IPS-18a (cell line): ENCODE measurements around the gene RHO.

Source experiments
- H3K27ac ChIP-seq: one replicate; pipeline ENCODE4 v1.5.1; 2013; ENCODE audit warnings: low read length
- H3K27me3 ChIP-seq: one replicate; pipeline ENCODE4 v1.6.1; 2013; ENCODE audit warnings: mild to moderate bottlenecking, low read length; ENCODE audit not compliant: control insufficient read depth, insufficient read depth
- H3K36me3 ChIP-seq: one replicate; pipeline ENCODE4 v1.6.1; 2013; ENCODE audit warnings: low read depth, low read length; ENCODE audit not compliant: control insufficient read depth
- H3K4me1 ChIP-seq: one replicate; pipeline ENCODE4 v1.6.1; 2013; ENCODE audit warnings: low read depth, low read length; ENCODE audit not compliant: control insufficient read depth
- H3K4me3 ChIP-seq: one replicate; pipeline ENCODE4 v1.5.1; 2013; ENCODE audit warnings: low read length
- H3K9ac ChIP-seq: one replicate; pipeline ENCODE4 v1.6.1; 2013; ENCODE audit warnings: mild to moderate bottlenecking, low read length, moderate library complexity
- H3K9me3 ChIP-seq: one replicate; pipeline ENCODE4 v1.6.1; 2013; ENCODE audit warnings: low read depth, low read length; ENCODE audit not compliant: control insufficient read depth

Gene RHO

DNA sequence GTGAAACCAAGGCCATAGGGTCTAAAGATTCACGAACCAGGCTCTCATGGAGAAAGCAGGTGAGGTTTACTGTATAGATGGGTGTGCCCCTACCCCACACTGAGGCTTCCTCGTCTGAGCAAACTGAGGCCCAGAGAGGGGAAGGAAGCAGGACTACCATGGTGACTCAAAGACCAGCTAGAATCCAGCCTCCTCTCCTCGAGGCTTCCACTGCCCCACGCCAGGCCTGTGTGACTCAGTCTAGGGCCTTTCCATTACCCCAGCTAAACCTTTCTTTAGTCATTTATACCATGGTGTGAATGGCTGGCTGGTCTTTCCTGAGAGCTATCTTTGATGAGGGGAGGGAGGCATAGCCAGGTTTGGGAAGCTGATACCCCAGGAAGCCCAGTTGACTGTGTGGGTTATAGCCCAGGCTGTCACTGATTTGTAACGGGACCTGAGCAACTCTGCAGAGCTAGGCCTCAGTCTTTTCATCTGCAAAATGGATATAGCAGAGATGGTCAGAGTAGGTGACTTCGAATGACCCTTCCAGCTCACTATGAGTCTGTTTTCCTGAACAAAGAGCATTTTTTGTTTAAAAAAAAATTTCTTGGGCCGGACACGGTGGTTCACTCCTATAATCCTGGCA lies 3.0 kb upstream of the RHO start:
- no peak overlapping the region for H3K27ac ChIP-seq
- no peaks in the 10 kb centered on the region for H3K36me3 ChIP-seq
- H3K9ac ChIP-seq: no peak overlapping the region
- H3K4me3 ChIP-seq: no peak overlapping the region
- H3K27me3 ChIP-seq: no peaks in the 10 kb centered on the region
- no peaks in the 10 kb centered on the region for H3K9me3 ChIP-seq
- H3K4me1 ChIP-seq: peaks cover 15% of the 10 kb centered on the region

- H3K9me3 ChIP-seq: no peaks in the 10 kb centered on the region
- no peak overlapping the region for H3K27ac ChIP-seq
Measured at GRCh38 chr3:129526121-129526900, 2.1 kb upstream of the RHO start.

GRCh38 chr3:129527262-129527661 lies 1.2 kb upstream of the RHO start:
- Histone ChIP-seq H3K36me3 (no peaks in the 10 kb centered on the region), H3K9ac (no peak overlapping the region), H3K27ac (no peak overlapping the region), H3K27me3 (no peaks in the 10 kb centered on the region), H3K4me3 (no peak overlapping the region), H3K9me3 (no peaks in the 10 kb centered on the region), H3K4me1 (peaks cover 19% of the 10 kb centered on the region)

More at GRCh38 chr3:129526121-129526900, 2.1 kb upstream of the RHO start:
- no peaks in the 10 kb centered on the region for H3K27me3 ChIP-seq
- H3K4me1 ChIP-seq: peaks cover 19% of the 10 kb centered on the region
- H3K9ac ChIP-seq: no peak overlapping the region
- no peak overlapping the region for H3K4me3 ChIP-seq
- no peaks in the 10 kb centered on the region for H3K36me3 ChIP-seq

- H3K27me3 ChIP-seq: no peaks in the 10 kb centered on the region
Measured at GRCh38 chr3:129529436-129530210, 1.2 kb downstream of the RHO start.

DNA sequence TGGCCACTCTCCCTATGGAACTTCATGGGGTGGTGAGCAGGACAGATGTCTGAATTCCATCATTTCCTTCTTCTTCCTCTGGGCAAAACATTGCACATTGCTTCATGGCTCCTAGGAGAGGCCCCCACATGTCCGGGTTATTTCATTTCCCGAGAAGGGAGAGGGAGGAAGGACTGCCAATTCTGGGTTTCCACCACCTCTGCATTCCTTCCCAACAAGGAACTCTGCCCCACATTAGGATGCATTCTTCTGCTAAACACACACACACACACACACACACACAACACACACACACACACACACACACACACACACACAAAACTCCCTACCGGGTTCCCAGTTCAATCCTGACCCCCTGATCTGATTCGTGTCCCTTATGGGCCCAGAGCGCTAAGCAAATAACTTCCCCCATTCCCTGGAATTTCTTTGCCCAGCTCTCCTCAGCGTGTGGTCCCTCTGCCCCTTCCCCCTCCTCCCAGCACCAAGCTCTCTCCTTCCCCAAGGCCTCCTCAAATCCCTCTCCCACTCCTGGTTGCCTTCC lies 1.9 kb downstream of the RHO start:
- Histone ChIP-seq H3K27me3 (no peaks in the 10 kb centered on the region), H3K27ac (no peak overlapping the region), H3K4me3 (no peak overlapping the region), H3K4me1 (peaks cover 30% of the 10 kb centered on the region), H3K36me3 (no peaks in the 10 kb centered on the region), H3K9me3 (no peaks in the 10 kb centered on the region), H3K9ac (no peak overlapping the region)

More at GRCh38 chr3:129529436-129530210, 1.2 kb downstream of the RHO start:
- Histone ChIP-seq H3K9ac (no peak overlapping the region), H3K36me3 (no peaks in the 10 kb centered on the region), H3K27ac (no peak overlapping the region), H3K4me1 (peaks cover 26% of the 10 kb centered on the region), H3K4me3 (no peak overlapping the region), H3K9me3 (no peaks in the 10 kb centered on the region)

DNA sequence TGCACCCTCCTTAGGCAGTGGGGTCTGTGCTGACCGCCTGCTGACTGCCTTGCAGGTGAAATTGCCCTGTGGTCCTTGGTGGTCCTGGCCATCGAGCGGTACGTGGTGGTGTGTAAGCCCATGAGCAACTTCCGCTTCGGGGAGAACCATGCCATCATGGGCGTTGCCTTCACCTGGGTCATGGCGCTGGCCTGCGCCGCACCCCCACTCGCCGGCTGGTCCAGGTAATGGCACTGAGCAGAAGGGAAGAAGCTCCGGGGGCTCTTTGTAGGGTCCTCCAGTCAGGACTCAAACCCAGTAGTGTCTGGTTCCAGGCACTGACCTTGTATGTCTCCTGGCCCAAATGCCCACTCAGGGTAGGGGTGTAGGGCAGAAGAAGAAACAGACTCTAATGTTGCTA lies 2.4 kb downstream of the RHO start:
- H3K36me3 ChIP-seq: no peaks in the 10 kb centered on the region
- peaks cover 30% of the 10 kb centered on the region for H3K4me1 ChIP-seq
- no peak overlapping the region for H3K27ac ChIP-seq
- H3K27me3 ChIP-seq: no peaks in the 10 kb centered on the region
- H3K9me3 ChIP-seq: no peaks in the 10 kb centered on the region
- no peak overlapping the region for H3K9ac ChIP-seq
- H3K4me3 ChIP-seq: no peak overlapping the region

DNA sequence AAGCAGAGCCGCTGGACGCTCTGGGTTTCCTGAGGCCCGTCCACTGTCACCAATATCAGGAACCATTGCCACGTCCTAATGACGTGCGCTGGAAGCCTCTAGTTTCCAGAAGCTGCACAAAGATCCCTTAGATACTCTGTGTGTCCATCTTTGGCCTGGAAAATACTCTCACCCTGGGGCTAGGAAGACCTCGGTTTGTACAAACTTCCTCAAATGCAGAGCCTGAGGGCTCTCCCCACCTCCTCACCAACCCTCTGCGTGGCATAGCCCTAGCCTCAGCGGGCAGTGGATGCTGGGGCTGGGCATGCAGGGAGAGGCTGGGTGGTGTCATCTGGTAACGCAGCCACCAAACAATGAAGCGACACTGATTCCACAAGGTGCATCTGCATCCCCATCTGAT lies 3.3 kb downstream of the RHO start:
- H3K4me3 ChIP-seq: no peak overlapping the region
- H3K36me3 ChIP-seq: no peaks in the 10 kb centered on the region
- H3K27me3 ChIP-seq: no peaks in the 10 kb centered on the region
- no peak overlapping the region for H3K9ac ChIP-seq
- no peak overlapping the region for H3K27ac ChIP-seq
- peaks cover 24% of the 10 kb centered on the region for H3K4me1 ChIP-seq
- no peaks in the 10 kb centered on the region for H3K9me3 ChIP-seq

GRCh38 chr3:129532261-129532660 lies 3.8 kb downstream of the RHO start:
- Histone ChIP-seq H3K9me3 (no peaks in the 10 kb centered on the region), H3K4me1 (peaks cover 24% of the 10 kb centered on the region), H3K27me3 (no peaks in the 10 kb centered on the region), H3K27ac (no peak overlapping the region), H3K4me3 (no peak overlapping the region), H3K9ac (no peak overlapping the region), H3K36me3 (no peaks in the 10 kb centered on the region)

DNA sequence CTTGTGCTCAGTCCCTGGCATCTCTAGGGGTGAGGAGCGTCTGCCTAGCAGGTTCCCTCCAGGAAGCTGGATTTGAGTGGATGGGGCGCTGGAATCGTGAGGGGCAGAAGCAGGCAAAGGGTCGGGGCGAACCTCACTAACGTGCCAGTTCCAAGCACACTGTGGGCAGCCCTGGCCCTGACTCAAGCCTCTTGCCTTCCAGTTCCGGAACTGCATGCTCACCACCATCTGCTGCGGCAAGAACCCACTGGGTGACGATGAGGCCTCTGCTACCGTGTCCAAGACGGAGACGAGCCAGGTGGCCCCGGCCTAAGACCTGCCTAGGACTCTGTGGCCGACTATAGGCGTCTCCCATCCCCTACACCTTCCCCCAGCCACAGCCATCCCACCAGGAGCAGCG lies 5.0 kb downstream of the RHO start:
- Histone ChIP-seq H3K27me3 (no peaks in the 10 kb centered on the region), H3K9me3 (no peaks in the 10 kb centered on the region), H3K4me3 (no peak overlapping the region), H3K9ac (no peak overlapping the region), H3K36me3 (no peaks in the 10 kb centered on the region), H3K4me1 (peaks cover 24% of the 10 kb centered on the region), H3K27ac (no peak overlapping the region)

- no peak overlapping the region for H3K4me3 ChIP-seq
- H3K27me3 ChIP-seq: no peaks in the 10 kb centered on the region
- H3K27ac ChIP-seq: no peak overlapping the region
- no peaks in the 10 kb centered on the region for H3K9me3 ChIP-seq
- H3K9ac ChIP-seq: no peak overlapping the region
- H3K36me3 ChIP-seq: no peaks in the 10 kb centered on the region
- peaks cover 26% of the 10 kb centered on the region for H3K4me1 ChIP-seq
Measured at GRCh38 chr3:129534428-129535027, 6.1 kb downstream of the RHO start.

- Histone ChIP-seq H3K27me3 (no peaks in the 10 kb centered on the region), H3K4me3 (no peak overlapping the region), H3K4me1 (peaks cover 22% of the 10 kb centered on the region), H3K36me3 (no peaks in the 10 kb centered on the region), H3K9me3 (no peaks in the 10 kb centered on the region), H3K9ac (no peak overlapping the region), H3K27ac (no peak overlapping the region)
Measured at GRCh38 chr3:129535075-129535474, 6.6 kb downstream of the RHO start.
